Lower leg skin (tissue), 3 donors: ENCODE data around the gene ZNF773.

Source experiments
- CTCF ChIP-seq, 3 donors: fragments of 450-650 bp; IDR thresholded peaks; one replicate each; pipeline ENCODE4 v1.5.1; 2016; ENCODE audit warnings: antibody characterized with exemption in 3 of 3, mild to moderate bottlenecking in 3 of 3, moderate library complexity in 2 of 3
- POLR2A ChIP-seq, 2 donors: fragments of 450-650 bp; IDR thresholded peaks; one replicate each; pipeline ENCODE4 v1.6.1; 2016 to 2017; ENCODE audit warnings: antibody characterized with exemption in 2 of 2, mild to moderate bottlenecking in 1 of 2, moderate library complexity in 1 of 2

DNA sequence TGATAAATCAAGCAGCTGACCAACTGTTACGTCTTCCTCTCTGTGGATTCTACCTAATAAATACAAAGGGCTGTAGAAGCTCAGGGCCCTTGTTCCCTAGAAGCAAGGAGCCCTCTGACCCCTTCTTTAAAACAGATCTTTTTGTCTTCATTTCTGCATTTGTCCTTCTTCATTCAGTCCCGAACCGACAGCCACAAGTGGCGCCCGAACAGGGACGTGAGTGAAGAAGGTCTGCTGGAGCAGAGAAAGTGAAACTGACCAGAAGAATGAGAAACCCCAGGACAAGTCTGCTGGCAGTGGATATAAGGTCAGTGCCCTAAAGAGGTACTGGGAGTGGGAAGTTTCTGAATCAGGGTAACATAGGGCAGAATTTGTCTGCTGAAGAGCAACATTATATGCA lies 13.1 kb downstream of the ZNF773 start:
- TF ChIP-seq CTCF (IDR thresholded peaks at IDR 0.05) (no peak), POLR2A (IDR thresholded peaks at IDR 0.05) (no peak)
